Myocyte (in vitro differentiated cells): Measurements from ENCODE around the gene PFN3. TPM values are rescaled to one million over a fixed set of nuclear protein-coding genes. Genes with fewer than 3 reads are reported as not detected.

ENCODE experiments used
- DNase-seq: peaks from one replicate; pipeline ENCODE4 v3.0.0-alpha.2; 2012; ENCODE audit warnings: low read depth
- total RNA-seq: library from RNA; depleted of rRNA; stranded (reverse); fragments of >200 nt; gene quantifications from 2 replicates; pipeline ENCODE4 v1.2.3, GENCODE V29; 2014

Gene PFN3
- total RNA-seq, 1 donor from 2014 or later, result not detected

DNA sequence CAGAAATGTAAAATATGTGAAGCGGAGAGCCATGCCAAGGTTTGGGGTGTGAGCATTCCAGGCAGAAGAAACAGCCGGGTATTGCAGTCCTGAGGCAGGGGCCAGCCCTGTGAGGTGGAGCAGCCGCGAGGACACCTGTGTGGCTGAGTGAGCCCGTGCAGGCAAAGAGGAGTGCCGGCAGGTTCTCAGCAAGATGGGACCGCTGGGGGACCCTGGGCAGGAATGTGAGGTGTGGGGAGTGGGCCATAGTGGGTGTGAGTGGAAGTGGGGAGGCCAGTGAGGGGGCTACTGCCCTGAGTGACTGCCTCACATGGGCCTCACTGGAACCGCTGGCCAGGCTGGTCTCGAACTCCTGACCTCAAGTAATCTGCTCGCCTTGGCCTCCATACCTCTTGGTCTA lies 38.0 kb upstream of the PFN3 start:
- DNase-seq, result no peak

DNA sequence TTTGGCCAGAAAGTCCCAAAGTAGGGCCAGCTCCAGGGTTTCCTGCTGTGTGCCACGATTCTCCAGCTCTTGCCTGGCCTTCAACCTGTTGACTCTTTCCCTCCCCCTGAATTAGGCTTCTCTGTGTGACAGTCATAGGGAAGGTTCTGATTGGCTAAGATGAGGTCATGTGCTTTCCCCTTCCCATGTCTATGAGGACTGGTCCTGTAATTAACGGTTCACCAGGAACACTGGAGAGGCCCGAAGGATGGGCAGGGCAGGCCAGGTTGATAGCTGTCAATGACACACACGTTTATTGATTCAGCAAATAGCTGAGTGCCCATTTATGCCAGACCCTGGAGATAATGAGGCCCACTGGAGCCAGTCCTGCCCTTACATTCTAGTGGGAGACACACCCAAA lies 37.2 kb upstream of the PFN3 start:
- DNase-seq, result no peak

DNA sequence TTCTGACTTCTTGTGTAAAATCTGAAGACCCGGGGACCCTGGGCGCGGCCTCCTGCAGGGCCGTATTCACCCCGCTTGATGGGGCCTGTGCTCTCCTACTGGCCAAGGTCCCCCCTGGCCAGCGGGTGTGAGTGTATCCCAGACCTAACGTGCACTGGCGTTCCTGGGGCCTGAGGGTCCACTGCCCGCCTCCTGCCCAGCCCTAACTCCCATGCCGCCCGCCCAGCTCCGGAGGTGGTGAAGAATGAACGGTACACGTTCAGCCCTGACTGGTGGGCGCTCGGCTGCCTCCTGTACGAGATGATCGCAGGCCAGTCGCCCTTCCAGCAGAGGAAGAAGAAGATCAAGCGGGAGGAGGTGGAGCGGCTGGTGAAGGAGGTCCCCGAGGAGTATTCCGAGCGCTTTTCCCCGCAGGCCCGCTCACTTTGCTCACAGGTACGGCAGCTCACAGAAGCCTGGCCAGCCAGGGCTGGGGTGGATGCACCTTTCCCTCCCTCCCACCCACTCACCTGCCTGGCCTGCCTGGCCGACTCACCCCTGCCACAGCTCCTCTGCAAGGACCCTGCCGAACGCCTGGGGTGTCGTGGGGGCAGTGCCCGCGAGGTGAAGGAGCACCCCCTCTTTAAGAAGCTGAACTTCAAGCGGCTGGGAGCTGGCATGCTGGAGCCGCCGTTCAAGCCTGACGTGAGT lies 35.5 kb upstream of the PFN3 start:
- DNase-seq, result no peak

DNA sequence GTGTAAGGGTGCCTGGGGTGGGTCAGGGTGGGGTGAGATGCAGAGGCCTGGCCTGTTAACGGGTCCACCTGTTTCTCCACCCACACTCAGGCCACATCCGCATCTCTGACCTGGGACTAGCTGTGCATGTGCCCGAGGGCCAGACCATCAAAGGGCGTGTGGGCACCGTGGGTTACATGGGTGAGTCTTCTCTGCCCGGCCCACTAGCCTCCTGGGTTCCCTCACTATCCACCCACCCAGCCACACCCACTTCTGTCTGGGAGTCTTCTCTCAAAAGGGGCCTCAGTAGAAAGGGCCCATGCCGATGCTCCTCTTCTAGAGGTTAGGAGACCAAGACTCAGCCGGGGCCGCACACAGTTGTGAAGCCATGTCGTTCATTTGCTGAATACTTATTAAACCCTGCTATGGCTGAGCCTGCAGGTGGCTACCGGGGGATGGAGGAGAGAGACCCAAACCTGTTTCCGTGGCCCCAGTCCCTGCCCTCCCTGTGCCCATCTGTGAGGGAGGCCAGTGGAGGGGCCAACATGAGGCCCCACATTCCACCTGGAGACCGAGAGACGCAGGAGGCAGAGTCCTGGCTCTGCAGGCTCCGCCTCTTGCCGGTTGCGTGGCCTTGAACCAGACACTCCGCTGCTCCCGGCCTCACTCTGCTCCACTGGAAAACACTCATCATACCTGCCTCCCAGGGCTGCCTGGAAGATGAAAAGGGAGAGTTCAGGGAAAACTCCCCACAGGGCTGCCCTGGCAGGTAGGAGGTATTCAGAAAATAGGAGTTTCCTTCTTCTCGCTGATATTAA lies 34.7 kb upstream of the PFN3 start:
- no peak for DNase-seq

DNA sequence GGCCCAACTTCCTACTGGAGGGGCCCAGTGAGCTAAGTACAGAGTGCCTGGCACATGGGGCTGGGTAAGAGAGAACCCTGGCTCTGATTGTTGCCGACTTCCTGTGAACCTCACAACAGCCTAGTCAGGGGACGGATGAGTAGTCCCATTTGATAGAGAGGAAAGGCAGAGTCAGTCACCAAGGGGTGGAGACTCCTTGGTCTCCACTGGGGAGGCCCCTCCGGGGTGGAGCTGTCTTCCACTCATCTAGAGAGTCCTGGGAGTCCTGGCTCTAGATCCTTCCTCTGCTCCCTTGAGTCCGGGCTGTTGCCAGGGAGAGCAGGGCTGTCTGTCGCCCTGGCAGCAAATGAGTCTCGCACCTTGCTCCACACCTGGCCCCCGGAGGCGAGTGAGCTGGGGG lies 34.0 kb upstream of the PFN3 start:
- DNase-seq, result no peak

DNA sequence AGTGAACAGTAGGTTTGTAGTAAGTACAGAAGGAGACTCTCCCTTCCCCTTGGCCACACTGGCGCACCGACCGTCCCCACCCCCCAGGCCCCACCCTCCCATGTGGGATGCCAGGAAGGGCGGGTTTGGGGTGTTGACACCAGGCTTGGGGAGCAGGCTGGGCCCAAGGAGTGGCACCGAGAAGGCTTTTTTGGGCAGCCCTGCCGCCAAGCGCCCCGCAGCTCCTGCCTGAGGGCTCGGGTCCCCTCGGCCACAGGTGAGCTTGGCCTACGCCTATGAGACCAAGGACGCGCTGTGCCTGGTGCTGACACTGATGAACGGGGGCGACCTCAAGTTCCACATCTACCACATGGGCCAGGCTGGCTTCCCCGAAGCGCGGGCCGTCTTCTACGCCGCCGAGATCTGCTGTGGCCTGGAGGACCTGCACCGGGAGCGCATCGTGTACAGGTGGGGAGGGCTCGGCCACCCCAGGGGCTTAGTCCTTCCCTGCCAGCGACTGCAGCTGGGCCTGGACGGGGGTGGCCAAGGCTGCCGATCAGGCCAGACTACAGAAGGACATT lies 33.3 kb upstream of the PFN3 start:
- no peak for DNase-seq

DNA sequence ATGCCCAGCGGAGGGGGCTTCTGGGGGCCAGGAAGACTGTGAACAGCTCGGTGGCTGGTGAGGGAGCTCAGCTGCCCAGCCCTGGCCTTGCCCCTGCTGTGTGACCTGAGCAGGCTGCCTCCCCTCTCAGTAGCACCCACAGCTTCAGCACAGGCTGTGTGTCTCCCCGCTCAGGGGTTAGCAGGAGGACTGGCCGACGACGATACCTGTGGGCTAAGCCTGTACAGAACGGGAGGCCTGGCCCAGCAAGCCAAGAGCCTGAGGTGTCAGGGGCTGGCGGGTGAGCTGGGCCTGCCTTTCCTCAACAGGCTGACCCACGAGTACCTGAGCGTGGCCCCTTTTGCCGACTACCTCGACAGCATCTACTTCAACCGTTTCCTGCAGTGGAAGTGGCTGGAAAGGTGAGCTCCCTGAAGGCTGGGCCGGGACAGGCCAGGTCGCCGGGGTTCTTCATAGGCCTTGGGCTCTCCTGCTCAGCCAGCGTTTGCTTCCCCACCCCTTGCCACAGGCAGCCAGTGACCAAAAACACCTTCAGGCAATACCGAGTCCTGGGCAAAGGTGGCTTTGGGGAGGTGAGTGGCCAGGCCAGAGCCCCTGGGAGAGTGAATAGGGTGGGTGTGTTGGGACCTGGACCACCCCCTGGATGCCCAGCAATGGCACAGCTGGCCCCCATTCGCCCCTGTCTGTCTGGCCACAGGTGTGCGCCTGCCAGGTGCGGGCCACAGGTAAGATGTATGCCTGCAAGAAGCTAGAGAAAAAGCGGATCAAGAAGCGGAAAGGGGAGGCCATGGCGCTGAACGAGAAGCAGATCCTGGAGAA lies 32.6 kb upstream of the PFN3 start:
- DNase-seq, result no peak

DNA sequence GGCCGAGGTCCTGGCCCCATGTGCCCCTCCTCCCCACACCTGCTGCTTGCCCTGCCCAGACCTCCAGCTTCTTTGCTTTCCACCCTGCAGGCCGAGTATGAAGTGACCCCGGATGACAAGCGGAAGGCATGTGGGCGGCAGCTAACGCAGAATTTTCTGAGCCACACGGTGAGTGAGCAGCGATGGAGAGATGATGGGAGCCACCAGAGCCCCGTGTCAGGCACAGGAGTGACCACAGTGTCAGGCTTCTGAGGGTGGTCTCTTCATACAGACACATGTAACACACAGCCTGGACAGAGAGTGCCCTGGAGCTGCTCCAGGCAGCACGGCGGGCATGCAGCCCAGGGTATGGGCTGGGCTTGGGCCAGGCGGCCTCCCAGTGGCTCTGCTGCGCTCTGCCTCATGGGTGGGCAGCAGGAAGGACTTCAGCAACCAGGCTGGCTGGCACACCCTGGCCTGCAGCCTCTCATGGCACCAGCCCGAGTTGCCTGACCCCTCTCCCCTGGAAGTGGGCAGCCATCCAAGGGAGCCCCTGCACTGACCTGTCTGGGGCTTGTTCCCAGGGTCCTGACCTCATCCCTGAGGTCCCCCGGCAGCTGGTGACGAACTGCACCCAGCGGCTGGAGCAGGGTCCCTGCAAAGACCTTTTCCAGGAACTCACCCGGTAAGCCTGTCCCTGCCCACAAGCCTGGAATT lies 31.8 kb upstream of the PFN3 start:
- no peak for DNase-seq

DNA sequence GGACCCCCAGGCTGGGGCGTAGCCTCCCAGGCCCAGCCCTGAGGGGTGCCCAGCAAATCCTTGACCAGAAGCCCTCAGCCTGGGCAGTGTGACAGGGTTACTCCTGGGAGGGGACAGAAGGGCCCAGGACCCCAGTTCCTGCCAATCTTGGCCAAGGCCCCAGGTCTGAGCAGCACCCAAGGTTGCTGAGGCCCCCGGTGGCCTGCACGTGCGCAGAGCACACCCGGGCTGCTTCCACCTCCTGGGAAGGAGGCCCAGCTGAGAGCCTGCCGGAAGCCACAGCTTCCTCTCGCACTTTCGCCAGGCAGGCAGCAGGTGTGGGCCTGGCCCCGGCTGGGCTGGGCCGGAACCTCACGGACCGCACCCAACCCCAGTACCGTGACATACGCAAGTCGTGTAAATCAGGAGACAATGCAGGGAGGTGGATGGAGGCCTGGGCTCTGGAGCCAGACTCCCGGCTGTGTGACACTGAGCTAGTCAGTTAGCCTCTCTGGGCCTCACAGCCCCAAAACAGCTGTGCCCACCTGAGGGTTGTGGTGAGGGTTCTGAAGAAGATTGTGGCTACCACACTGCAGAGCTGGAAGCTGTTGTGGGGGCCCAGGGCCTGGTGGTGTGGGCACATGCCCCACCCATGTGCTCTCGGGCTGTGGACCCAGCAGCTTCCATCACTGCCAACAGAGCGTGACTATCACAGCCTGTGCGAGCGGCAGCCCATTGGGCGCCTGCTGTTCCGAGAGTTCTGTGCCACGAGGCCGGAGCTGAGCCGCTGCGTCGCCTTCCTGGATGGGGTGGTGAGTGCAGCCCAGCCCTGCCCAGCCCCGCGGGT lies 31.1 kb upstream of the PFN3 start:
- peak; percentile 34 for DNase-seq

DNA sequence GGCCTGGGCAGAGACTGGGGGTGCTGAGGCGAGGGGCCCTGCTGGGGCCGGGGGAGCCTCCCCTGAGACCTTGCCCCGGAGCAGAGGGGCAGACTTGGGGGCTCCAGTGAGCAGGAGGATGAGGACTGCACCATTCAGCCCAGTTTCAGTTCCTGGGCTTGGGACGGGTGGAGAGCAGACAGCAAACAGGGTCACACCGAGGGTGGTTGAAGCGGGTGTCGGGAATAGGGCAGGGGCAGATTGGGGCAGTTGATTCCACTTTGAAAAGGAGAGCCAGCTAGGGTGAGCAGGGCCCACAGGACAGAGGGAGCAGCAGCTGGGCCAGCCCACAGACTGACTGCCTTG lies 30.5 kb upstream of the PFN3 start:
- DNase-seq, result no peak

DNA sequence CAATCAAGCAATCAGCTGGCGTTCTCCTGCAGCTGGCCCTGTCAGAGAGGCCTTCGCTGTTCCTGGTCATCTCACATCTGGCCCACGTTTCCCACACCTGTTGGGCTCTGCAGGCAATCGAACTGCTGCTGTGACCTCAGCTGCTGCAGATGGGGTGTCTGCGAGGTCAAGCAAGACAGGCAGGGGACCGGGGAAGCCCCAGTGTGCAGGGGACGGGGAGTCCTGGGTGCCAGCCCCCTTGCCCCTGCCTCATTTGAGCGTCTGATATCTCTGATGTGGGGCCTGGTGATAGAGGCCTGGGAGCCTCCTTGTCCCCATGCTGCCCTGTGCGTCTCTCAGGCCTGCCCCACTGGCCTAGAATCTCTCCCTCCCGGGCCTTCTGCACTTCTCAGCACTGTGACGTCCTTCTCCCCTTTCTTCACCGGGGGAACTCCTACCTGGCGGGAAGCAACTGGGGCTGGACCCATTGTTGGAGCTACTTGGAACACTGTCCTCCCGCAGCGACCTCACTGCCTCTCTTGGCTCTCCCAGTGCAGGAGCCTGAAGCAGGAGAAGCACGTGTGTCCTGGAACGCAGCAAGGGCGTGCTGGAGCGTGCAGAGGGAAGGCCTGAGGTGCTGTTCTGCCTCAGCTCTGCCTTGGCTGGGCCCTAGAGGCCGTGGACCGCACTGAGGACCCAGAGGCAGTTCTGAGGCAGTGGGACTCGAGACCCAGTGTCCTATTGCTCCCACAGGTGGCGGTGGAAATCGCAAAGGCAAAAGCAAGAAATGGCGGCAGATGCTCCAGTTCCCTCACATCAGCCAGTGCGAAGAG lies 29.9 kb upstream of the PFN3 start:
- no peak for DNase-seq

DNA sequence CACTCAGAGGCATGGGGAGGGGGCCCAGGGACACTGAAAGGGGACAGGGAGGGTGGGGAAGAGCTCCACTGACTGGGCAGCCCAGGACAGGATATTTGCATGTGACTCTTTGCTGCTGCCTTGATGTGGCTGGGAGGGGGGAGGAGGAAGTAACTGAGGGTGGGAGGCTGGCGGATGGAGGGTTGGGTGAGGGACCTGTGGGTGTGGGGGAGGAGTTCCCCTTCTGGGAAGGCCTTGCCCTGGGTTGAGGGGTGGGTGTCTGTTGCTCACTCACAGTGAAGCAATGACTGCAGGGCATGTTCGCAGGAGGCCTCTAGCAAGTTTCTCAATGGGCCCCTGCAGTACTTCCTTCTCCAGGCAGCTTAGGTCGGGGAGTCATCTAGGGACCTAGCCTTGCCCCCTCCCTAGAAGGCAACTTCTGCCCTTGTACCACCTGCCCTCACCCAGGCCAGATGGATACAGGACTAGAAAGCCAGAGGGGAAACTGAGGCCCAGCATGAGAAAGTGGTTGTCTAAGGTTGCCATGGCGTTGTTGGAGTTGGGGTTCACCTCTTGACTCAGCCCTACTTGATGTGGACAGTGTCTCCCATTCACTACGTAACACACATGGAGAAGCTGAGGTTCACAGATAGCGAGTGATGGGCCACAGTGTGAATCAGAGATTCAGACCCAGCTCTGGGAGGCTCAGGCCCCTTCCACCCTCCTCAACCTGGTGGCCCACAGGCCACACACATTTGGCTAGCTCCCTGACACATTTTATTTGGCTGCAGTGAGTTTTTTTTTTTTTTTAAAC lies 29.0 kb upstream of the PFN3 start:
- no peak for DNase-seq

DNA sequence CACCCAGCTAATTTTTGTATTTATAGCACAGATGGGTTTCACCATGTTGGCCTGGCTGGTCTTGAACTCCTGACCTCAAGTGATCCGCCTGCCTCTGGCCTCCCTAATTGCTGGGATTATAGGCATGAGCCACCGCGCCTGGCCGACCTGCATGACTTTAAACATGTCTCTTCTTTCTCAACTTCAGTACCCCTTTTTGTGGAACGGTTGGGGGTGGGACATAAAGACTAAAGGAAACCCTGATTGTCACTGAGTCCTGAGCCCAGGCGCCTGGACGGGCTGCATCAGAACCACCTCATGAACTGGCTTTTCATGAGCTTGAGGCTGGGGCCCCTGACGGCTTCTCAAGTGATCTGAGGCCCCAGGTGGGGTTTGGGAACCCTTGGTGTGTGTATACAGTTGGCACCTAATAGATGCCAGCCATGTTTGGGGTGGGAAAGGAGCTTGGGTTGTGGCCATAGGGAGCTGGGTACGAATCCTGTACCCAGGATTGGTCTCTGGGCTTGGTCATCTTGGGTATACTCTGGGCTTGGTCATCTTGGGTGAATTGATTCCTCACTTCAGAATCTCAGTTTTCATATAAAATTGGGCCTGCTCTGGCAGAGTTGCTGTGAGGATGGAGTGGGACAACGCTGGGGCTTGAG lies 28.2 kb upstream of the PFN3 start:
- no peak for DNase-seq

DNA sequence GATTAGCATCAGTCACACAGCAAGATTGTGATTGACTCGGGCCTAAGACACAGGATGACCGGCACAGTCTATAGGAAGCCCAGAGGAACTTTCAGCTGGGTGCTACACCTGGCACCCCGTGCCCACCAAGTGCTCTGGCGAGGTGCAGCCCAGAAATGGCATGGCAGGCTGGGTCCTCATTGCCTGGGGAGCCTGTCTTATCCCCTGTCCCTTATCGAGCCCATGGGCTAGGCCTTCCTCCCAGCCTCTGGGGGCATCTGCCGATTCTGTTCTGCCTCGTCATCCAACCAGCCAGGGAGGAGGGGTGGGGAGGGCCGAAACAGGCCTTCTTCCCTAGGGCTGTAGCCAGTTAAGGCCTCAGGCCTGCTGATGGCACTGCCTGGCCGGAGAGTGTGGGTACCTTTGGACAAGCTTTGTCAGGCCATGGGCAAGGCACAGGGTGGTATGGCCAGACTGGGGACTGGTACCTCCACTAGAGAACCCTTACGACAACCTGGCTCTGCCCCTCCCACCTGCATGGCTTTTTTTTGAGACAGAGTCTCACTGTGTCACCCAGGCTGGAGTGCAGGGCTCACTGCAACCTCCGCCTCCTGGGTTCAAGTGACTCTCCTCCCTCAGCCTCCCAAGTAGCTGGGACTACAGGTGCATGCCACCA lies 27.6 kb upstream of the PFN3 start:
- no peak for DNase-seq

DNA sequence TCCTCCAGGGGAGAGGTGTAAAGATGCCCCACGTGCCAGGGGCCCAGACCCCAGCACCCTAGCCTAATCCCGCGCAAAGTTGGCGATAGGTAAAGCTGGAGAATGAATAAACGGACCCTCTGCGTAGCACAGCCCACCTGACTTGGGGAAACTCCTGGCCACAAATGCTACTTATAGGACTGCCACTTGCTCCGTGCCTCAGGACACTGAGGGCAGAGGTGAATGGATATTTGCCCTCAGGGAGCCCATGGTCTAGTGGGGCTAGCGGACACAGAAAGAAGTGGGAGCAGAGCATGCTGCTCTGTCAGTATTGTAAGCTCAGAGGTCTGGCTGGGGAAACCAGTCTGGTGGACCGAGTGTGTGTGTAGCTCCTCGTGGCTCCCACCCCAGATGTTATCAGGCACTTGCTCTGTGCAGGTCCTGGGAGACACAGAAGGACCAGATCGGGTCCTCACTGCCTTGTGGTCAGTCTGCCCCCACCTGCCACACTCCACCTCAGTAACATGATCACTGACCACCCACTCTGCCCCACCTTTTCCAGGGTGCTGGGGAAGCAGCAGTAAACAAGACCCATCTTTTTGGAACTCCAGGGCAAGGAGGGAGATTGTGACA lies 26.9 kb upstream of the PFN3 start:
- no peak for DNase-seq

DNA sequence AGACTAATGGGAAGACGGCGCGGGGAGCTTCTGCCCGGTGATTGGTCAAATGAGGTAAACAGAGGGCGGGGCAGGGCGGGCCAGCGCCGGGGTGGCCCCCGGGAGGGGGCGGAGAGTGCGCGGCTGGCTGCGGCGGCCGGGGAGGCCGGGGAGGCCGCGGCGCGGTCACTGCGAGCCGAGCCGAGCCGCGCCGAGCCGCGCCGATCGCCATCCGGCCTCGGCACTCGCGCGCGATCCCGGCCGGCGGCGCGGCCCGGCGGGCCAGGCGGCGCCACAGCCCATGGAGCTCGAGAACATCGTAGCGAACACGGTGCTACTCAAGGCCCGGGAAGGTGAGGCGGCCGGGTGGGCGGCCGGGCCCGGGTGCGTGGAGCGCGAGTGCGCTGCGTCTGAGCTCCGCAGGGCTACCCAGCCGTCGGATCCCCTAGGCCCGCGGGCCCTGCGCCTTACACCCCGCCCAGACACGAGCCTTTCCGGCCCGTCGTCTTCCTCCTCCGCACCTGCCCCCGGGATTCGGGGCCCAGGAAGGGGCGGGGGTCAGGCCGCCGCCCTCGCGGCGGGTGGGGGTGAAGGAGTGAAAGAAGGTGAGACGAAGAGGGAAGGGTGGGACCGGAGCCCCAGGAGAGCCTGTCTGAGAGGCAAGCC lies 26.2 kb upstream of the PFN3 start, which contains the start of gene GRK6:
GRK6 (plus strand) TSS at position 111 of the 645 bp plus-strand sequence; CDS start at position 281, 170 bp downstream.
- peak; percentile 31 for DNase-seq
